HL-60 (cell line): Measurements from ENCODE around the gene VDR.

Experiments used
- DNase-seq, 2 experiments: peaks; one replicate each; pipeline ENCODE4 v3.0.0-alpha.2; 2010 to 2020; ENCODE audit warnings: low read depth in 1 of 2, low spot score in 1 of 2
- H3K27ac ChIP-seq: fragments of 250-450 bp; sonication (Bioruptor Pico); replicated peaks from 2 replicates; pipeline ENCODE4 v1.5.1; 2020; ENCODE audit warnings: mild to moderate bottlenecking, moderate library complexity
- H3K27me3 ChIP-seq: fragments of 250-450 bp; sonication (Bioruptor Pico); 2 replicates; pipeline ENCODE4 v1.5.1; 2021; ENCODE audit warnings: mild to moderate bottlenecking, moderate library complexity; ENCODE audit not compliant: insufficient read depth, poor library complexity, severe bottlenecking
- H3K4me3 ChIP-seq: replicated peaks from 2 replicates; pipeline ENCODE4 v1.5.1; 2011; ENCODE audit warnings: mild to moderate bottlenecking, control low read depth, low read length; ENCODE audit not compliant: insufficient read depth
- CTCF ChIP-seq: IDR thresholded peaks from one replicate; pipeline ENCODE4 v1.5.1; 2011; ENCODE audit warnings: low read length, control low read depth, inconsistent platforms; ENCODE audit not compliant: insufficient read depth
- GABPA ChIP-seq: IDR thresholded peaks from 2 replicates; pipeline ENCODE4 v1.6.1; 2012; ENCODE audit warnings: low read depth
- POLR2AphosphoS5 ChIP-seq: IDR thresholded peaks from 2 replicates; pipeline ENCODE4 v1.6.1; 2012; ENCODE audit warnings: low read depth
- REST ChIP-seq: IDR thresholded peaks from 2 replicates; pipeline ENCODE4 v1.6.1; 2012; ENCODE audit warnings: low read depth; ENCODE audit not compliant: insufficient replicate concordance
- SPI1 ChIP-seq: IDR thresholded peaks from 2 replicates; pipeline ENCODE4 v1.6.1; 2012; ENCODE audit warnings: low read depth, mild to moderate bottlenecking, borderline replicate concordance

The VDR gene

GRCh38 chr12:47794679-47795078 lies 110.1 kb downstream of the VDR start:
- H3K27ac ChIP-seq, result no peak overlapping the region
- no peak for DNase-seq
- no peak overlapping the region for H3K4me3 ChIP-seq
- TF ChIP-seq CTCF, result no peak
- no peak for TF ChIP-seq POLR2AphosphoS5
- no peak for TF ChIP-seq GABPA
- no peak for TF ChIP-seq SPI1
- no peak for TF ChIP-seq REST
- no peaks in the 10 kb centered on the region for H3K27me3 ChIP-seq

GRCh38 chr12:47793015-47793681 lies 111.6 kb downstream of the VDR start:
- H3K27ac ChIP-seq, result no peak overlapping the region
- no peak overlapping the region for H3K4me3 ChIP-seq
- no peaks in the 10 kb centered on the region for H3K27me3 ChIP-seq
- no peak for DNase-seq
- TF ChIP-seq GABPA, result no peak
- no peak for TF ChIP-seq POLR2AphosphoS5
- no peak for TF ChIP-seq CTCF
- TF ChIP-seq SPI1, result no peak
- TF ChIP-seq REST, result no peak

GRCh38 chr12:47791874-47792273 lies 112.9 kb downstream of the VDR start:
- Histone ChIP-seq H3K27me3 (no peaks in the 10 kb centered on the region), H3K4me3 (no peak overlapping the region), H3K27ac (no peak overlapping the region)
- DNase-seq, result no peak
- TF ChIP-seq POLR2AphosphoS5, result no peak
- TF ChIP-seq GABPA, result no peak
- no peak for TF ChIP-seq CTCF
- TF ChIP-seq SPI1, result no peak
- no peak for TF ChIP-seq REST
